GM19397 (cell line): ENCODE results near the gene CDYL.

ENCODE experiments used
- ATAC-seq: cut with Tn5 transposase; IDR thresholded peaks from one replicate; pipeline ENCODE4 v1.9.1; 2021; ENCODE audit warnings: mild to moderate bottlenecking, moderate library complexity; ENCODE audit not compliant: unreplicated experiment

CDYL gene

GRCh38 chr6:4953440-4953839, 177.2 kb downstream of the CDYL start:
- ATAC-seq: no peak

DNA sequence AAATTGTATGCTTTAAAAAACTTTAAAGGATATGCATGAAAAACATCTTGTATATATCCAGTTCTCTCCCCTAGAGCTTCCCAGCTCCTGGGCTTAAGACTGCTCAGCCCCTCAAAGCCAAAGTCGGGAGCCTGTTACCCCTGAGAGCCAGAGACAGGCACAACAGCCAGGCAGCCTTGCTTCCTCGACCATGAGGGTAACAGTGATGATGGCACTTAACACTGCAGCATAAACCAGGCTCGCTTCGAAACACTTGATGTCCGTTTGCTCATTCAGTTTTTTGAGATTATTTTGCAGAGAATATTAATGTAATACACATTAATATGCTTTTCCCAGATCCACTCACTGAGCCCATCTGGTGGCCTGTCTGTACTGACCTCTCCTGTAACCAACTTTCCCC, 180.4 kb downstream of the CDYL start:
- no peak for ATAC-seq

DNA sequence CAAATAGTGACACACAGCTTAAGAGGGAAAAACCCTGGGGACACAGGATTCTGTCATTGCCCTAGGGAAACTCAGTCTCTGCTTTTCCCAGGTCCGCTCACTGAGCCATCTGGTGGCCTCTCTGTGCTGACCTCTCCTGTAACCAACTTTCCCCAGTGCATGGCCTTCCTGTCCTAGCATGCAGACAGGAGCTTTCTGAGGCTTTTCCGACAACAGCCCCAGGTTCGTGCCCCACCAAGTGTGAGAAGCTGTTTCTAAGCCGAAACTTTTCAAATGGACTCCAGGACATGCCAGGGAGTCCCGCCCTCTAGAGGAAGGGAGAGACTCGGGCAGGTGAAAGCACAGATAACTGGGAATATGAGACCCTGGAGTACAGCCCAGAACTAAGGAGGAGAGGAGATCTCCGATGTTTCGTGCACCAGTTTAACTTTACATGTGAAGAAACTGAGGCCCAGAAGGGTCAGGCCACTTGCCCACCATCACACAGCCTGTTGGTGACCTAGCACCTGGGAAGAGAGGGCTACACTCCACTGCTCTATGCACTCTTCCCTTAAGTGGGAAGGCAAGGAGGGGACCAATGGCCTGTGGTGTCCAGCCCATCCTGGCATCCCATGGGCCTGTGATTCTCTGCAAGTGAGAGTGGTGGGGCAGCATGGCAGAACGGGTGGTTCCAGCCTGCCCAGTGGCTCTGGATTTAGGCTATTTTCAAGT, 181.5 kb downstream of the CDYL start:
- no peak for ATAC-seq

- no peak for ATAC-seq
Observed at GRCh38 chr6:4958624-4959023, 182.4 kb downstream of the CDYL start.

GRCh38 chr6:4961322-4962168, 185.3 kb downstream of the CDYL start:
- no peak for ATAC-seq

DNA sequence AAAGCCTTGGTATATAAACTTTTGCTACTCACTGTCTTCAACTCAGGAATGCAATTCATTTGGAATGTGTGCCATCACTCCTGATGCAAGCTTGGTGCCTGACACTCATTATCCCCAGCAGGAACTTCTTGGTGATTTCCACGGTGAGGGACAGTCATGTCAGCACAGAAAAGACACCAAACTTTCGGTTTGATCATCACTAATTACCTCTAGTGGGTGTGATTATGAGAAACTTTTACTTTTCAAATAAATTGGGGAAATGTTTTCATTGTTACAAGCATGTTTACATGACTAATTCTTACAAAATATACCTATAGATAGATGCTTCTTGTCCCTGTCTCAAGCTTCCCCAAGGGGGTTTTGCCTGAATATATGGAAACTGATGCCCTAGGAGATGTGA, 186.7 kb downstream of the CDYL start:
- ATAC-seq: no peak

- no peak for ATAC-seq
Observed at GRCh38 chr6:4964675-4965561, 188.7 kb downstream of the CDYL start.

GRCh38 chr6:4965562-4966389, 189.6 kb downstream of the CDYL start:
- ATAC-seq: no peak

GRCh38 chr6:4967301-4968030, 191.3 kb downstream of the CDYL start:
- ATAC-seq: no peak

- no peak for ATAC-seq
Observed at GRCh38 chr6:4969609-4970285, 193.5 kb downstream of the CDYL start.

- no peak for ATAC-seq
Observed at GRCh38 chr6:4970739-4971395, 194.7 kb downstream of the CDYL start.

- no peak for ATAC-seq
Observed at GRCh38 chr6:4971851-4972250, 195.6 kb downstream of the CDYL start.

DNA sequence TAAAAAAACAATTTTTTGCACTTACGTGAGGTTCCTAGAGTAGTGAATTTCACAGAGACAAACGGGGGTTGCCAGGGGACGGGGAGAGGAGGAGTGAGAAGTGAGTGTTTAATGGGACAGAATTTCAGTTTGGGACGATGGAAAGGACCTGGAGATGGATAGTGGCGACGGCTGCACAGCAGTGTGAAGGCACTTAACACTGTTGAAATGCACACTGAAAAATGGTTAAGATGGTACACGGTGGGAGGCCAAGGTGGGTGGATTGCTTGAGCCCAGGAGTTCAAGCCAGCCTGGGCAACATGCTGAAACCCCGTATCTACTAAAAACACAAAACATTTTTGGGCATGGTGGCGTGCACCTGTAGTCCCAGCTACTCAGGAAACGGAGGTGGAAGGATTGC, 196.2 kb downstream of the CDYL start:
- ATAC-seq: no peak

GRCh38 chr6:4973415-4973814, 197.2 kb downstream of the CDYL start:
- ATAC-seq: no peak

GRCh38 chr6:4973982-4974745, 198.0 kb downstream of the CDYL start:
- no peak for ATAC-seq

- no peak for ATAC-seq
Observed at GRCh38 chr6:4974962-4975361, 198.8 kb downstream of the CDYL start.

DNA sequence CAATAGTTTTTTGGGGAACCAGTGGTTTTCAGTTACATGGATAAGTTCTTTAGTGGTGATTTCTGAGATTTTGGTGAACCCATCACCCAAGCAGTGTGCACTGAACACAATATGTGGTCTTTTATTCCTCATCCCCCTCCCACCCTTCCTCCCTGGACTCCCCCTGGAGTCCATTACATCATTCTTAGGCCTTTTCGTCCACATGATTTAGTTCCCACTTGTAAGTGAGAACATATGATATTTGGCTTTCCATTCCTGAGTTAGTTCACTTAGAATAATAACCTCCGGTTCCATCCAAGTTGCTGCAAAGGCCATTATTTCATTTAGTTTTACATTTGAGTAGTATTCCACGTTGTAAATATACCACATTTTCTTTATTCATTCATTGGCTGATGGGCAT, 199.3 kb downstream of the CDYL start:
- ATAC-seq: no peak

- ATAC-seq: no peak
Observed at GRCh38 chr6:4977468-4977867, 201.3 kb downstream of the CDYL start.
